Aorta (tissue), 5 donors: ENCODE results near the gene CFDP1. TPM values are rescaled to one million over a fixed set of nuclear protein-coding genes. Genes with fewer than 3 reads are reported as not detected.
A peak's percentile ranks its signal among the peaks of the same experiment; 100 is the strongest.

ENCODE experiments used
- ATAC-seq: fragments of 200-7000 bp; cut with Tn5 transposase; one replicate; pipeline ENCODE4 v1.9.1; 2022; ENCODE audit warnings: moderate library complexity; ENCODE audit not compliant: low FRiP score
- DNase-seq, 2 donors: peaks; one replicate each; pipeline ENCODE4 v3.0.0-alpha.2; 2020
- H3K27ac ChIP-seq, 2 donors: one replicate each; pipeline ENCODE4 v1.5.1; 2013; ENCODE audit warnings: low read length in 2 of 2, mild to moderate bottlenecking in 2 of 2, moderate library complexity in 2 of 2, control low read depth in 1 of 2, inconsistent platforms in 1 of 2, low read depth in 1 of 2
- H3K27me3 ChIP-seq, 2 donors: one replicate each; pipeline ENCODE4 v1.6.1; 2013; ENCODE audit warnings: control low read depth in 1 of 2, low read length in 1 of 2, mild to moderate bottlenecking in 1 of 2, moderate library complexity in 1 of 2; ENCODE audit not compliant: insufficient read depth in 2 of 2, control insufficient read depth in 1 of 2
- H3K36me3 ChIP-seq, 2 donors: one replicate each; pipeline ENCODE4 v1.6.1; 2013; ENCODE audit warnings: control low read depth in 1 of 2, low read length in 1 of 2, mild to moderate bottlenecking in 1 of 2; ENCODE audit not compliant: insufficient read depth in 2 of 2, control insufficient read depth in 1 of 2
- H3K4me1 ChIP-seq, 2 donors: one replicate each; pipeline ENCODE4 v1.6.1; 2013; ENCODE audit warnings: low read length in 2 of 2, control low read depth in 1 of 2, mild to moderate bottlenecking in 1 of 2, moderate library complexity in 1 of 2; ENCODE audit not compliant: insufficient read depth in 2 of 2, control insufficient read depth in 1 of 2
- H3K4me3 ChIP-seq, 2 donors: one replicate each; pipeline ENCODE4 v1.5.1; 2013; ENCODE audit warnings: low read length in 2 of 2, control low read depth in 1 of 2, mild to moderate bottlenecking in 1 of 2
- H3K9me3 ChIP-seq: one replicate; pipeline ENCODE4 v1.6.1; 2013; ENCODE audit warnings: mild to moderate bottlenecking, low read length; ENCODE audit not compliant: control insufficient read depth
- WGBS, 2 donors: extraction: QIAGEN DNeasy Blood & Tissue Kit; methylation state at CpG; one replicate each; pipeline ENCODE4 v1.1.7; 2013; 5-methylcytosine and 5-hydroxymethylcytosine counted together
- intact Hi-C, 2 donors: fragments of 100-400 bp; cut with DNase I; formaldehyde crosslinking; loops; one replicate each; pipeline versions ENCODE4 v1.14.2 to v1.15.0; 2022
- polyA plus RNA-seq, 2 donors: library from polyadenylated mRNA; stranded (reverse); fragments of 200-250 nt; gene quantifications; one replicate each; pipeline ENCODE4 v1.2.3, GENCODE V29; 2013
- total RNA-seq, 2 donors: library from RNA; stranded (reverse); fragmentation: NEBNext Ultra II Directional; extraction: Animal tissue kit (Norgen Biotek cat#: 25700); gene quantifications; one replicate each; pipeline ENCODE4 v1.2.1, GENCODE V29; 2021
- donor health status: healthy with polysubstance abuse.
- donor health status: Bipolar disorder and iron deficiency.
- donor health status: DM: no; HTN: no; CAD: no.
- donor health status: DM: no; HTN: no; CAD: no.
- donor health status: DM: yes; HTN: yes; CAD: no.

CFDP1 gene
- total and polyA plus RNA-seq, 4 donors: 52.8 to 111 (median 57.5) TPM

GRCh38 chr16:75256696-75257343 is 176.5 kb downstream of the CFDP1 start:
- H3K4me3 ChIP-seq: no peak overlapping the region
- WGBS, 2 donors: 15 to 17% methylated on average over 14 of the region's 14 CpGs
- no peaks in the 10 kb centered on the region for H3K4me1 ChIP-seq
- no peaks in the 10 kb centered on the region for H3K36me3 ChIP-seq
- no peaks in the 10 kb centered on the region for H3K27me3 ChIP-seq
- intact Hi-C loops: no loop called here
- peak overlapping the region; percentile 38 to 93 for H3K27ac ChIP-seq
- ATAC-seq (no peak), DNase-seq (peak; percentile 74 to 80)
- no peaks in the 10 kb centered on the region for H3K9me3 ChIP-seq

GRCh38 chr16:75256059-75256571 is 177.2 kb downstream of the CFDP1 start:
- Histone ChIP-seq H3K4me1 (no peaks in the 10 kb centered on the region), H3K27ac (peak overlapping the region; percentile 38 to 93), H3K9me3 (no peaks in the 10 kb centered on the region), H3K27me3 (no peaks in the 10 kb centered on the region), H3K36me3 (no peaks in the 10 kb centered on the region), H3K4me3 (no peak overlapping the region)
- peak; percentile 81 to 88 for DNase-seq
- WGBS, 2 donors: 36 to 53% methylated on average over 12 of the region's 12 CpGs
- peak; percentile 9 for ATAC-seq
- intact Hi-C loops: no loop called here

GRCh38 chr16:75254359-75254837 is 178.9 kb downstream of the CFDP1 start:
- ATAC-seq: no peak
- peak overlapping the region in 1 of 2 donors; percentile 88 for H3K27ac ChIP-seq
- 17 to 32% methylated on average over 5 of the region's 5 CpGs for WGBS, 2 donors
- peak in 1 of 2 donors; percentile 56 for DNase-seq
- intact Hi-C loops: loop anchor here in 1 of 2 donors (5.0 kb wide), 1 partner anchor 53 kb away; no protein-coding TSS in a partner anchor
- no peaks in the 10 kb centered on the region for H3K4me1 ChIP-seq
- H3K36me3 ChIP-seq: no peaks in the 10 kb centered on the region
- H3K27me3 ChIP-seq: no peaks in the 10 kb centered on the region
- H3K4me3 ChIP-seq: no peak overlapping the region
- H3K9me3 ChIP-seq: no peaks in the 10 kb centered on the region

- DNase-seq (peak; percentile 54 to 77), ATAC-seq (no peak)
- Histone ChIP-seq H3K27me3 (no peaks in the 10 kb centered on the region), H3K4me1 (no peaks in the 10 kb centered on the region), H3K36me3 (no peaks in the 10 kb centered on the region), H3K9me3 (no peaks in the 10 kb centered on the region), H3K4me3 (no peak overlapping the region), H3K27ac (peak overlapping the region in 1 of 2 donors; percentile 95)
- 6 to 10% methylated on average over 14 to 15 of the region's 15 CpGs for WGBS, 2 donors
- intact Hi-C loops: loop anchor here in 1 of 2 donors (5.0 kb wide), 1 partner anchor 54 kb away; no protein-coding TSS in a partner anchor
These were observed 180.1 kb downstream of the CFDP1 start for GRCh38 chr16:75252946-75253911.

GRCh38 chr16:75252049-75252864 is 181.0 kb downstream of the CFDP1 start:
- Histone ChIP-seq H3K36me3 (no peaks in the 10 kb centered on the region), H3K4me3 (no peak overlapping the region), H3K4me1 (peaks cover 0 to 6% of the 10 kb centered on the region in 2 donors), H3K27me3 (no peaks in the 10 kb centered on the region), H3K9me3 (no peaks in the 10 kb centered on the region), H3K27ac (peak overlapping the region; percentile 15 to 95)
- intact Hi-C loops: loop anchor here in 1 of 2 donors (5.0 kb wide), 1 partner anchor 55 kb away; no protein-coding TSS in a partner anchor
- 47% methylated on average over 24 of the region's 24 CpGs for WGBS, 2 donors
- ATAC-seq: no peak
- DNase-seq: peak; percentile 35 to 70

- Histone ChIP-seq H3K27me3 (no peaks in the 10 kb centered on the region), H3K9me3 (no peaks in the 10 kb centered on the region), H3K27ac (peak within 1 kb of the TSS; percentile 88 to 95), H3K4me1 (peaks cover 0 to 8% of the 10 kb centered on the region in 2 donors), H3K4me3 (peak within 1 kb of the TSS; percentile 69 to 82), H3K36me3 (no peaks in the 10 kb centered on the region)
- DNase-seq: peak; percentile 91 to 95
- WGBS, 2 donors: 0 to 1% methylated on average over 63 to 84 of the region's 84 CpGs
- ATAC-seq: peak; percentile 73
- intact Hi-C loops: loop anchor here in 1 of 2 donors (5.0 kb wide), 1 partner anchor 56 kb away; no protein-coding TSS in a partner anchor
These were observed 181.8 kb downstream of the CFDP1 start, which contains the start of gene BCAR1 for GRCh38 chr16:75251280-75252048. Gene BCAR1, minus strand, starts transcription at chr16:75251624. Its CDS starts 142 bp downstream, at chr16:75251482.

- peak overlapping the region; percentile 69 to 82 for H3K4me3 ChIP-seq
- H3K27me3 ChIP-seq: no peaks in the 10 kb centered on the region
- no peaks in the 10 kb centered on the region for H3K9me3 ChIP-seq
- peak overlapping the region; percentile 84 to 88 for H3K27ac ChIP-seq
- peaks cover 0 to 8% of the 10 kb centered on the region in 2 donors for H3K4me1 ChIP-seq
- peak; percentile 5 for ATAC-seq
- DNase-seq: peak in 1 of 2 donors; percentile 60
- intact Hi-C loops: loop anchor here in 1 of 2 donors (5.0 kb wide), 1 partner anchor 56 kb away; no protein-coding TSS in a partner anchor
- no peaks in the 10 kb centered on the region for H3K36me3 ChIP-seq
- WGBS, 2 donors: 0 to 1% methylated on average over 32 to 59 of the region's 59 CpGs
These were observed 182.5 kb downstream of the CFDP1 start for GRCh38 chr16:75250809-75251279.
